GM18873 (cell line): ENCODE data around the gene SHISA3.

Experiments used
- ATAC-seq: cut with Tn5 transposase; IDR thresholded peaks from one replicate; pipeline ENCODE4 v1.9.1; 2021; ENCODE audit warnings: mild to moderate bottlenecking, moderate library complexity, moderate number of reproducible peaks; ENCODE audit not compliant: unreplicated experiment, low FRiP score

The SHISA3 gene

GRCh38 chr4:42391355-42391664 is 6.0 kb upstream of the SHISA3 start:
- ATAC-seq, result no peak

GRCh38 chr4:42391981-42392380 is 5.3 kb upstream of the SHISA3 start:
- ATAC-seq, result no peak

GRCh38 chr4:42392436-42392835 is 4.9 kb upstream of the SHISA3 start:
- ATAC-seq, result no peak

GRCh38 chr4:42395595-42395994 is 1.7 kb upstream of the SHISA3 start:
- no peak for ATAC-seq

GRCh38 chr4:42396361-42396751 is 932 bp upstream of the SHISA3 start:
- no peak for ATAC-seq

- ATAC-seq, result no peak
These were observed 415 bp downstream of the SHISA3 start for GRCh38 chr4:42397635-42398170.

GRCh38 chr4:42398171-42398870 is 1.0 kb downstream of the SHISA3 start:
- no peak for ATAC-seq

GRCh38 chr4:42398871-42399331 is 1.6 kb downstream of the SHISA3 start:
- ATAC-seq, result no peak

GRCh38 chr4:42399393-42399792 is 2.1 kb downstream of the SHISA3 start:
- ATAC-seq, result no peak

- no peak for ATAC-seq
These were observed 3.9 kb downstream of the SHISA3 start for GRCh38 chr4:42401171-42401570.

- ATAC-seq, result no peak
These were observed 6.7 kb downstream of the SHISA3 start for GRCh38 chr4:42404001-42404400.

GRCh38 chr4:42410446-42410845 is 13.2 kb downstream of the SHISA3 start:
- no peak for ATAC-seq

GRCh38 chr4:42411803-42412202 is 14.5 kb downstream of the SHISA3 start:
- no peak for ATAC-seq

GRCh38 chr4:42412251-42412650 is 15.0 kb downstream of the SHISA3 start:
- no peak for ATAC-seq

- no peak for ATAC-seq
These were observed 18.0 kb downstream of the SHISA3 start for GRCh38 chr4:42415281-42415680.

GRCh38 chr4:42416017-42416416 is 18.7 kb downstream of the SHISA3 start:
- no peak for ATAC-seq

- ATAC-seq, result no peak
These were observed 20.3 kb downstream of the SHISA3 start for GRCh38 chr4:42417550-42417949.

- no peak for ATAC-seq
These were observed 22.9 kb downstream of the SHISA3 start for GRCh38 chr4:42420140-42420539.

GRCh38 chr4:42425146-42426065 is 28.1 kb downstream of the SHISA3 start:
- ATAC-seq, result no peak

- no peak for ATAC-seq
These were observed 30.7 kb downstream of the SHISA3 start for GRCh38 chr4:42428036-42428435.

- ATAC-seq, result no peak
These were observed 39.8 kb downstream of the SHISA3 start for GRCh38 chr4:42436928-42437565.
